ENCODE results near the gene UTP20. TPM values are rescaled to one million over a fixed set of nuclear protein-coding genes. Genes with fewer than 3 reads are reported as not detected.

Gene UTP20
- total and polyA plus RNA-seq, 2 donors (not counting 1 experiment from before 2014, with no cell fraction given): 3.0 to 19.7 TPM

DNA sequence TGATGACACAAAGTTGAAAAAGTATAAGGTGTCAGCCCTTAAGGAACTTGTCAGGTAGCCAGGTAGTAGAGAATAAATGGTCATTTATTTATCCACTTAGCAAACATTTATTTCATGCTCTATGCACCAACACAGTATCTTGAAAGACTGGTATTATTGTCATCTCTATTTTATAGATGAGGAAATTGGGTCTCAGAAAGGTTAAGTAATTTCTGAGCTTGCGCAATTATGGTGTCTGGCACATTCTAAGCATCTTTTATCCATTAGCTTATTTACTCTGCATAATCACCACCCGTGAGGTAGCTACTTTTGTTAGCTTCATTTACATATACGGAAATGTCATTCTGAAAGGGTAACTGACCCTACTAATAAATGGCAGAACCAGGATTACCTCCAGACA is 2.5 kb upstream of the UTP20 start:
- CTCF ChIA-PET: no interaction called here
- no peak overlapping the region for H3K27ac Mint-ChIP-seq

DNA sequence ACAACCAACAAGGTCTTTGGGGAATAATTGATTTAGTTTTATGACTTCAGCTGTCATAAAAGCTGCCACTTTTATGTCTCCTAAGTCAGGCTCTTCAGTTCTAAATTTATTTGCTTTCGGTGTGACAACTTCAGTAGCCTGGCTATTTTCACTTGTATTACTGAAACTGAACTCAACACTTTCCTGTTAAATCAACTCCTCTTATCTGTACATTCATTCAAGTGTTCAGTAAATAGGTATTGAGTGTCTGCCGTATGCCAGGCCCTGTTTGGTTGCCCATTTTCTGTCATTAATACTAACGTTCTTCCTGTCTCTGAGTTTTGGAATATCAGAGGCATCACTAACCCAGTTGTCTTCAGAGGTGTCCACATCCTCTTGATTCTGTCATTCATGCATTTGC is 7.5 kb downstream of the UTP20 start:
- no peak overlapping the region for H3K9ac ChIP-seq (ENCODE audit: low read length)
- H4K20me1 ChIP-seq (ENCODE audit: control insufficient read depth, insufficient read depth, low read length, poor library complexity, severe bottlenecking): no peaks in the 10 kb centered on the region
- no peak overlapping the region for H2AFZ ChIP-seq (ENCODE audit: insufficient read depth, low read depth, low read length, poor library complexity, severe bottlenecking)
- CTCF ChIA-PET: no interaction called here
- no peak overlapping the region for H3K4me2 ChIP-seq (replicated peaks; ENCODE audit: low read depth, low read length, poor library complexity, severe bottlenecking)
- ATAC-seq (ENCODE audit: low read depth) (no peak), DNase-seq (no peak)
- Mint-ChIP-seq H3K4me3 (no peak overlapping the region), H3K27ac (no peak overlapping the region), H3K4me1 (no peaks in the 10 kb centered on the region), H3K9me3 (ENCODE audit: insufficient read depth) (no peaks in the 10 kb centered on the region), H3K27me3 (no peaks in the 10 kb centered on the region)
- peaks cover 11% of the 10 kb centered on the region for H3K79me2 ChIP-seq (ENCODE audit: control insufficient read depth, insufficient read depth, low read length)
- POLR2A ChIA-PET: no interaction called here
- WGBS (ENCODE audit: insufficient coverage): 86% methylated on average over 1 of the region's 3 CpGs
- H3K27ac ChIP-seq (ENCODE audit: low read length in 2 of 2): no peak overlapping the region
- no peaks in the 10 kb centered on the region for H3K4me1 ChIP-seq (ENCODE audit: control insufficient read depth in 2 of 2, insufficient read depth in 2 of 2, low read length in 2 of 2)
- intact Hi-C loops (cut with micrococcal nuclease): no loop called here
- H3K4me3 ChIP-seq (ENCODE audit: control extremely low read depth in 1 of 5, extremely low read depth in 1 of 5, insufficient read depth in 1 of 5, low read depth in 2 of 5, low read length in 4 of 5): no peak overlapping the region
- no peaks in the 10 kb centered on the region for H3K27me3 ChIP-seq (replicated peaks in 1 of 4; ENCODE audit: control extremely low read depth in 1 of 4, control insufficient read depth in 3 of 4, insufficient read depth in 4 of 4, low read length in 3 of 4)
- H3K9me3 ChIP-seq (ENCODE audit: control extremely low read depth in 1 of 3, control insufficient read depth in 2 of 3, insufficient read depth in 1 of 3, low read length in 2 of 3): no peaks in the 10 kb centered on the region
- no peak for TF ChIP-seq EZH2 (IDR thresholded peaks at IDR 0.05; ENCODE audit: borderline replicate concordance, insufficient read depth, low read depth, low read length, poor library complexity, severe bottlenecking)
- TF ChIP-seq, protein P1, sequence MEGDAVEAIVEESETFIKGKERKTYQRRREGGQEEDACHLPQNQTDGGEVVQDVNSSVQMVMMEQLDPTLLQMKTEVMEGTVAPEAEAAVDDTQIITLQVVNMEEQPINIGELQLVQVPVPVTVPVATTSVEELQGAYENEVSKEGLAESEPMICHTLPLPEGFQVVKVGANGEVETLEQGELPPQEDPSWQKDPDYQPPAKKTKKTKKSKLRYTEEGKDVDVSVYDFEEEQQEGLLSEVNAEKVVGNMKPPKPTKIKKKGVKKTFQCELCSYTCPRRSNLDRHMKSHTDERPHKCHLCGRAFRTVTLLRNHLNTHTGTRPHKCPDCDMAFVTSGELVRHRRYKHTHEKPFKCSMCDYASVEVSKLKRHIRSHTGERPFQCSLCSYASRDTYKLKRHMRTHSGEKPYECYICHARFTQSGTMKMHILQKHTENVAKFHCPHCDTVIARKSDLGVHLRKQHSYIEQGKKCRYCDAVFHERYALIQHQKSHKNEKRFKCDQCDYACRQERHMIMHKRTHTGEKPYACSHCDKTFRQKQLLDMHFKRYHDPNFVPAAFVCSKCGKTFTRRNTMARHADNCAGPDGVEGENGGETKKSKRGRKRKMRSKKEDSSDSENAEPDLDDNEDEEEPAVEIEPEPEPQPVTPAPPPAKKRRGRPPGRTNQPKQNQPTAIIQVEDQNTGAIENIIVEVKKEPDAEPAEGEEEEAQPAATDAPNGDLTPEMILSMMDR (IDR thresholded peaks at IDR 0.05): no peak
- H3K36me3 ChIP-seq (replicated peaks in 1 of 2; ENCODE audit: control extremely low read depth in 1 of 2, control insufficient read depth in 1 of 2, extremely low read depth in 1 of 2, insufficient read depth in 2 of 2, low read length in 1 of 2): peaks cover 3 to 75% of the 10 kb centered on the region in 2 experiments

More for the DNA sequence above, 2.5 kb upstream of the UTP20 start:
- TF ChIP-seq, protein P1 (IDR thresholded peaks at IDR 0.05): no peak
- TF ChIP-seq EZH2 (IDR thresholded peaks at IDR 0.05; ENCODE audit: borderline replicate concordance, insufficient read depth, low read depth, low read length, poor library complexity, severe bottlenecking): no peak
- peaks cover 0 to 10% (median 1%) of the 10 kb centered on the region in 4 experiments for H3K27me3 ChIP-seq (replicated peaks in 1 of 4; ENCODE audit: control extremely low read depth in 1 of 4, control insufficient read depth in 3 of 4, insufficient read depth in 4 of 4, low read length in 3 of 4)
- H3K4me1 ChIP-seq (ENCODE audit: control insufficient read depth in 2 of 2, insufficient read depth in 2 of 2, low read length in 2 of 2): peaks cover 4 to 11% of the 10 kb centered on the region in 2 donors
- Mint-ChIP-seq H3K4me1 (peaks cover 13% of the 10 kb centered on the region), H3K9me3 (ENCODE audit: insufficient read depth) (no peaks in the 10 kb centered on the region), H3K4me3 (no peak overlapping the region), H3K27me3 (peaks cover 20% of the 10 kb centered on the region)
- DNase-seq (no peak), ATAC-seq (ENCODE audit: low read depth) (no peak)
- no peak overlapping the region for H3K4me3 ChIP-seq (ENCODE audit: control extremely low read depth in 1 of 5, extremely low read depth in 1 of 5, insufficient read depth in 1 of 5, low read depth in 2 of 5, low read length in 4 of 5)
- POLR2A ChIA-PET: no interaction called here
- H3K9ac ChIP-seq (ENCODE audit: low read length): no peak overlapping the region
- no peak overlapping the region for H2AFZ ChIP-seq (ENCODE audit: insufficient read depth, low read depth, low read length, poor library complexity, severe bottlenecking)
- H3K4me2 ChIP-seq (replicated peaks; ENCODE audit: low read depth, low read length, poor library complexity, severe bottlenecking): no peak overlapping the region
- peaks cover 0 to 3% (median 0%) of the 10 kb centered on the region in 3 donors for H3K9me3 ChIP-seq (ENCODE audit: control extremely low read depth in 1 of 3, control insufficient read depth in 2 of 3, insufficient read depth in 1 of 3, low read length in 2 of 3)
- no peaks in the 10 kb centered on the region for H4K20me1 ChIP-seq (ENCODE audit: control insufficient read depth, insufficient read depth, low read length, poor library complexity, severe bottlenecking)
- intact Hi-C loops (cut with micrococcal nuclease): loop anchor here (10.0 kb wide), 1 partner anchor 557 kb away; the partner anchor contains the start of gene GNPTAB
- peaks cover 20% of the 10 kb centered on the region for H3K79me2 ChIP-seq (ENCODE audit: control insufficient read depth, insufficient read depth, low read length)
- peaks cover 0 to 3% of the 10 kb centered on the region in 2 experiments for H3K36me3 ChIP-seq (replicated peaks in 1 of 2; ENCODE audit: control extremely low read depth in 1 of 2, control insufficient read depth in 1 of 2, extremely low read depth in 1 of 2, insufficient read depth in 2 of 2, low read length in 1 of 2)
- WGBS (ENCODE audit: insufficient coverage): 80% methylated on average over 1 of the region's 3 CpGs
- H3K27ac ChIP-seq (ENCODE audit: low read length in 2 of 2): no peak overlapping the region
